Measurements from ENCODE around the gene ASNSD1. TPM values are rescaled to one million over a fixed set of nuclear protein-coding genes. Genes with fewer than 3 reads are reported as not detected.

The ASNSD1 gene
- total RNA-seq, 1 experiment from 2014 or later, result 48.5 TPM

DNA sequence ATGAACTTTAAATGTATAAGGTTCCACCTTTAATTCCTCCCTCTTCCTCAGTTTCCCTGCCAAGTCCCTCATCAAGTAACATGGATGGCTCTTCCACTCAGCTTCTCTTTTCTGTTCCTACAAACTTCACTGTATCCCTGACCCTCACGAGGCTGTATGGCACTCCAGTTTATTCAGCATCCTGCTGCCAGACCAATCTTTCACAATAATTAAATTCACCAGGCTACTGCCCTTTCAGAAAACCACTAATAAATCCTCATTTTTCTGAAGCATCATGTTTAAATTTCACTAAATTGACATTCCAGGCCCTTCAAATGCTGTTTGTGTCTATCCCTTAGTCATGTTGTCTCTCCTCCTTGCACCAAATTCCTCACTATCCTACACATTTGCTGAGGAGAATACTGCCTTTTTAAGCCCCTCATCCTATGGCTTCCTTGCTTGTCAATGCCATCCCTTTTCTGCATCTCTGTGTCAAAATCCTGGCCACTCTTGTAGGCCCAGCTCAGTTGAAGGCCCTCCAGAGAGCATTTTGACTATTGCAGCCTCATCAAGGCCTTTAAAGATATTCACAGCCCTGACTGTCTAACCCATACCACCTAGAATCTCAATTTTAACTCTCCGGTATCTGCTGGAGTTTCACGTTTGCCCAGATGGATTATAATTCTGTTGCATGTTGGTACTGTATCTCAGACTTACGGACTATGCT, 22.8 kb upstream of the ASNSD1 start:
- H2BK5ac ChIP-seq (ENCODE audit: insufficient read length, low read length), result no peak overlapping the region
- H3K18ac ChIP-seq (ENCODE audit: insufficient read length, low read depth, low read length), result no peak overlapping the region
- H2BK15ac ChIP-seq (ENCODE audit: low read depth, low read length), result no peak overlapping the region
- H3K23ac ChIP-seq (ENCODE audit: insufficient read length, low read depth, low read length), result no peak overlapping the region
- Mint-ChIP-seq H3K4me1 (peaks cover 10 to 11% of the 10 kb centered on the region in 2 experiments), H3K36me3 (ENCODE audit: insufficient read depth in 1 of 3, low read depth in 3 of 3) (no peaks in the 10 kb centered on the region), H3K9me3 (no peaks in the 10 kb centered on the region), H3K27ac (no peak overlapping the region), H3K27me3 (ENCODE audit: low read depth) (no peaks in the 10 kb centered on the region), H3K4me3 (no peak overlapping the region)
- H3K27ac ChIP-seq (ENCODE audit: insufficient read length, low read depth, low read length), result no peak overlapping the region
- TF ChIP-seq, protein P1, sequence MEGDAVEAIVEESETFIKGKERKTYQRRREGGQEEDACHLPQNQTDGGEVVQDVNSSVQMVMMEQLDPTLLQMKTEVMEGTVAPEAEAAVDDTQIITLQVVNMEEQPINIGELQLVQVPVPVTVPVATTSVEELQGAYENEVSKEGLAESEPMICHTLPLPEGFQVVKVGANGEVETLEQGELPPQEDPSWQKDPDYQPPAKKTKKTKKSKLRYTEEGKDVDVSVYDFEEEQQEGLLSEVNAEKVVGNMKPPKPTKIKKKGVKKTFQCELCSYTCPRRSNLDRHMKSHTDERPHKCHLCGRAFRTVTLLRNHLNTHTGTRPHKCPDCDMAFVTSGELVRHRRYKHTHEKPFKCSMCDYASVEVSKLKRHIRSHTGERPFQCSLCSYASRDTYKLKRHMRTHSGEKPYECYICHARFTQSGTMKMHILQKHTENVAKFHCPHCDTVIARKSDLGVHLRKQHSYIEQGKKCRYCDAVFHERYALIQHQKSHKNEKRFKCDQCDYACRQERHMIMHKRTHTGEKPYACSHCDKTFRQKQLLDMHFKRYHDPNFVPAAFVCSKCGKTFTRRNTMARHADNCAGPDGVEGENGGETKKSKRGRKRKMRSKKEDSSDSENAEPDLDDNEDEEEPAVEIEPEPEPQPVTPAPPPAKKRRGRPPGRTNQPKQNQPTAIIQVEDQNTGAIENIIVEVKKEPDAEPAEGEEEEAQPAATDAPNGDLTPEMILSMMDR (conservative IDR thresholded peaks at IDR 0.05), result no peak
- no peak overlapping the region for H3K56ac ChIP-seq (ENCODE audit: insufficient read length, low read depth, low read length)
- H3K14ac ChIP-seq (ENCODE audit: insufficient read depth, low read length), result no peak overlapping the region
- no CpG with 5 or more reads among the region's 4 CpGs for WGBS (ENCODE audit: extremely low coverage, insufficient read length, low lambda C conversion rate)
- H3K23me2 ChIP-seq (ENCODE audit: insufficient read length, low read depth, low read length, poor library complexity, severe bottlenecking), result no peaks in the 10 kb centered on the region
- no peaks in the 10 kb centered on the region for H3K9me3 ChIP-seq (ENCODE audit: control insufficient read depth, low read depth, low read length)
- H2BK120ac ChIP-seq (ENCODE audit: low read depth, low read length, poor library complexity, severe bottlenecking), result no peak overlapping the region
- no peak overlapping the region for H3K4me2 ChIP-seq (ENCODE audit: insufficient read depth, insufficient read length, low read length)
- no peak overlapping the region for H4K91ac ChIP-seq (ENCODE audit: insufficient read length, low read depth, low read length)
- DNase-seq, result no peak
- no peak overlapping the region for H2AK5ac ChIP-seq (ENCODE audit: insufficient read length, low read length)
- no peak overlapping the region for H4K8ac ChIP-seq (replicated peaks; ENCODE audit: insufficient read length, low read depth, low read length)
- no peak overlapping the region for H2BK12ac ChIP-seq (ENCODE audit: insufficient read length, low read depth, low read length)
- H4K20me1 ChIP-seq (ENCODE audit: control insufficient read depth, insufficient read depth, insufficient read length), result no peaks in the 10 kb centered on the region
- H3K27me3 ChIP-seq (ENCODE audit: insufficient read depth, low read length), result no peaks in the 10 kb centered on the region
- H2BK20ac ChIP-seq (ENCODE audit: low read depth, low read length, poor library complexity, severe bottlenecking), result no peak overlapping the region
- no peak overlapping the region for H2AFZ ChIP-seq (ENCODE audit: low read length)
- peaks cover 4% of the 10 kb centered on the region; the same call in 1 of the 2 replicates for H3K4me1 ChIP-seq (ENCODE audit: insufficient read depth, low read length)
- no peaks in the 10 kb centered on the region for H3K79me2 ChIP-seq (ENCODE audit: insufficient read depth, low read length)
- H3K79me1 ChIP-seq (ENCODE audit: insufficient read depth, low read depth, low read length, poor library complexity, severe bottlenecking), result no peaks in the 10 kb centered on the region
- no peak overlapping the region for H3K9ac ChIP-seq (ENCODE audit: extremely low read depth, insufficient read length, low read length)
- H4K5ac ChIP-seq (ENCODE audit: insufficient read length, low read depth, low read length), result no peak overlapping the region
- no peak overlapping the region for H3T11ph ChIP-seq (ENCODE audit: low read length)
- H3K4ac ChIP-seq (ENCODE audit: low read depth, low read length), result no peak overlapping the region

Measured in H9 (cell line).